GM18508 (cell line): ENCODE data around the gene NUDT11.
A peak's percentile ranks its signal among the peaks of the same experiment; 100 is the strongest.
"Not testable (repeated sequence)": the region's sequence is repeated elsewhere in the genome, so short reads cannot be mapped to it uniquely, and the experiment has no call there.

ENCODE experiments used
- ATAC-seq: cut with Tn5 transposase; IDR thresholded peaks from one replicate; pipeline ENCODE4 v1.9.1; 2021; ENCODE audit warnings: moderate number of reproducible peaks; ENCODE audit not compliant: insufficient read depth, unreplicated experiment

The NUDT11 gene

DNA sequence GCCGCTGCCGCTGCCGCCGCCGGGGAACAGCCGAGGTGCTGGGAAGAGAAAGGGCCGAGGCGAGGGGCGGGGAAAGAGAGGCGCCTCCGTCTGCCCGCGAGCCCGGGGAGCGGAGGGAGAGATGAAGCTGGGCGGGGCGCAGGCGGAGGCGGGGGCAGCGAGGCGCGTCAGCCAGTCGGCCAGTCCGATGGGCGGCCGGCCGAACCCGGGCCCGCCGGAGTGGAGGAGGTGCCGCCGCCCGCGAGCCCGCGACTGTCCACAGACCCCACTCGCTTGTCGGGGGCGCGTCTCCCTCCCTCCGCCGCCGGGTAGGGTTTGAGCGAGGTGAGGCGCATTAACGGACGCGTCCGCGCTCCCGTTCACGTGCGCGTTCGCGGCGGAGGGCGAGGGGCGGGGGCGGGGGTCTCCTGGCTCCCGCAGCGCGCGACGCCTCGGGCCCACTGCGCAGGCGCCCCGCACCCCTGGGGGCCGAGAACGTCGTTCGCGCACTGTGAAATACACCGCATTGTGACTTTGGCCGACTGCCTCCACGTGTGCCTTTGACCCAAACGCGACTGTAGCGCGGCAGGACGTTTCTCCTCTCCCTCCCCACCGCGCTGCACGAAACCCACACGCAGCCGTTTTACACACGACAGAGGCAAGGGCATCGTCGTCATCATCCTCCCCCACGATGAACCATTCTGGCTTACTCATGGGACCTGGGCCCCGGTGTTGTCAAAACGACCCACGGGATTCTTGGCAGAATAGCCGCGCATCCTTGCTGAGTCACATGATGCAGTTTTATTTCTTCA lies at the start of gene NUDT11:
Gene NUDT11, minus strand, starts transcription at position 92 of the 791 bp plus-strand sequence. CDS start 148 bp downstream, outside the sequence.
- ATAC-seq, result no peak

GRCh38 chrX:51520393-51520792 lies 24.0 kb upstream of the NUDT11 start:
- ATAC-seq, result no peak

DNA sequence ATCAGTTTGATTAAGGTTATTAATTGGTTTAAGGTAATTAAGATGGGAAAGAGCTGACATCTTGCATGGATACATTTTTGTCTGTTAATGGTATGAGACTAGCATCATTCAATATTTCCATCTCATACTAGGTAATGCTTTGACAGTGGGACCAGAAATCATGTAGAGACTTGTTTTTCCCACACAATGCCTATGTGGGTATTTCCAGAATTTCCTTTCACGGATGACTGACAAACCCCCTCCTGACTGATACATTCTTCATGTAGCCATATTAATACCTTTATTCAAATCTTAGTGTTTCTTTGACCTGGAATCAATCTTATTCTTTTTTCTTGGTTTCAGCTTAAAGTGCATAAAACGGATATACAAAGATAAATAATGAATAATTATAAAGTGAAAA lies 22.7 kb upstream of the NUDT11 start:
- not testable (repeated sequence) for ATAC-seq

- no peak for ATAC-seq
These were observed 11.2 kb upstream of the NUDT11 start for GRCh38 chrX:51507551-51507950.

- not testable (repeated sequence) for ATAC-seq
These were observed 497 bp downstream of the NUDT11 start for GRCh38 chrX:51495701-51496488.

DNA sequence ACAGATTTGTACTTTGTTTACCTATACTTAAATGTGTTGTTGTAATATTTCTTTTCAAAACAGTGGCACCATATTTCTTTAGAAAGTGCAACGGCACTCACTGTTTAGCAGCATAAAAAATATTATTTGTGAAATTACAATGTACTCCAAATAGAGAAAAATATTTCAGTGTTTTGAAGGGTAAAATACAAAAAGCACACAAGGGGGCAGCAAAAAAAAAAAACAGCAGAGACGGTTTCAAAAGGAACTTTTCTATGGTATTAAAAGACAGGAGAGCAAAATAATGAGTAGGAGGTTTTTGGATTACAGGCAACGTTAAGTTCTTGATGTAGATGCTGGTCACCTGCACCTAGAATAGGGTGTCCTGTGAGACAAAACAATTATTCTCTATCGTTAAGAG lies 2.0 kb downstream of the NUDT11 start:
- no peak for ATAC-seq

DNA sequence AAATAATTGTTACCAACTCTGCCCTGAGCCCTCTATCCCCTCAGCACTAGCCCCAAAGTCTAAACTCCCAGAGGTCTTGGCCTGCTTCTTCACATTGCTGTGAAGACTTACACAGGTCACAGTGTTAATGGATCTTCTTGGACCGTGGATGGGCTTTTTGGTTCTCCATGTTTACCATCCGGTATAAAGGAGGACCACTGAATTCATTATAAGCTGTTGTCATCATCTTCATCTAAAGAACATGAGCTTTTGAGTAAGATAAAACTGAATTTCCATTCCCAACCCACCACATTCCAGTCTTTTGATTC lies 8.5 kb downstream of the NUDT11 start:
- no peak for ATAC-seq

DNA sequence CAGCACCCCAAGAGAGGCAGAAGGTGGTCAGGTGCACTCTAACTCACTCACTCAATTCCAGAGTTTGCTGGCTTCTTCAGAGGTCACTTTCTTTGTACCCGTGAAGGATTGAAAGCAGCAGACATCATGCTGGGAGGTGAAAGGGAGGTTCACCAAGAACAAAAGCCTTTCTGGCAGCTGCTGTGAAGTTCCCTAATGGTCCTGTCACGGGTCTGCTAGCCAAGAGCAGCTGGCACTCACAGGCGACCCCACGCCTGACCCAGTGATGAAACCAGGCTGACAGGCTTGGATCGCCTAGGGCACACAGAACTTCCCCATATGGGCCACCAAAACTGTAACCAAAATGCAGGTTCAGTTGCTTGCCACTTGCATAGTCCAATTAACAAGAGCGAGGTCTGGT lies 11.8 kb downstream of the NUDT11 start:
- no peak for ATAC-seq

DNA sequence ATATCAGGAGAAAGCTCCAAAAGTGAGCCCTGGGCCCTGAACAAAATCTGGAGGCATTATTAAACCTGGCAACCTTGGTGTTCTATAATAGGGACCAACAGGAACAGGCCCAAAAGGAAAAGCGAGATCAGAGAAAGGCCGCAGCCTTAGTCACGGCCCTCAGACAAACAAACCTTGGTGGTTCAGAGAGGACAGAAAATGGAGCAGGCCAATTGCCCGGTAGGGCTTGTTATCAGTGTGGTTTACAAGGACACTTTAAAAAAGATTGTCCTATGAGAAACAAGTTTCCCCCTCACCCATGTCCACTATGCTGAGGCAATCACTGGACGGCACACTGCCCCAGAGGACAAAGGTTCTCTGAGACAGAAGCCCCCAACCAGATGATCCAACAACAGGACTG lies 14.0 kb downstream of the NUDT11 start:
- ATAC-seq, result not testable (repeated sequence)

GRCh38 chrX:51476930-51477329 lies 19.5 kb downstream of the NUDT11 start:
- ATAC-seq, result no peak

DNA sequence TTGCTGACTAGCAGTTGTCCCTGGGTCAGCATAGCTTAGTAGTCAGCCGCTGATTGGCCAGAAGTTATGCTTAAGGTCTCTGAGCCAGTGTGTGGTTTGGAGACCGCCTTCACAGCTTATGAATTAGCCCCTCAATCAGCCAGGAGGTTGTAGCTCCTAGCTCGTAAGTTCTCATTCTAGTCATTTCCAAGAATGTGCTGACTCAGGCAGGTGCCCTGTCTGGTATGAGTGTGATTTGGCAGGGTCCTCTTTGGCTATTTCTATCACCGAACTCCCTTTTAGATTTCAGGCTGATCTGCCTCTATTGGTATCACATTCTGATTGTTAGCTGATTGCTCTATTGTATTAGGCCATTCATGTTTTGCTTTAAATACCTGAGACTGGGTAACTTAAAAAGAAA lies 33.1 kb downstream of the NUDT11 start:
- ATAC-seq, result no peak

DNA sequence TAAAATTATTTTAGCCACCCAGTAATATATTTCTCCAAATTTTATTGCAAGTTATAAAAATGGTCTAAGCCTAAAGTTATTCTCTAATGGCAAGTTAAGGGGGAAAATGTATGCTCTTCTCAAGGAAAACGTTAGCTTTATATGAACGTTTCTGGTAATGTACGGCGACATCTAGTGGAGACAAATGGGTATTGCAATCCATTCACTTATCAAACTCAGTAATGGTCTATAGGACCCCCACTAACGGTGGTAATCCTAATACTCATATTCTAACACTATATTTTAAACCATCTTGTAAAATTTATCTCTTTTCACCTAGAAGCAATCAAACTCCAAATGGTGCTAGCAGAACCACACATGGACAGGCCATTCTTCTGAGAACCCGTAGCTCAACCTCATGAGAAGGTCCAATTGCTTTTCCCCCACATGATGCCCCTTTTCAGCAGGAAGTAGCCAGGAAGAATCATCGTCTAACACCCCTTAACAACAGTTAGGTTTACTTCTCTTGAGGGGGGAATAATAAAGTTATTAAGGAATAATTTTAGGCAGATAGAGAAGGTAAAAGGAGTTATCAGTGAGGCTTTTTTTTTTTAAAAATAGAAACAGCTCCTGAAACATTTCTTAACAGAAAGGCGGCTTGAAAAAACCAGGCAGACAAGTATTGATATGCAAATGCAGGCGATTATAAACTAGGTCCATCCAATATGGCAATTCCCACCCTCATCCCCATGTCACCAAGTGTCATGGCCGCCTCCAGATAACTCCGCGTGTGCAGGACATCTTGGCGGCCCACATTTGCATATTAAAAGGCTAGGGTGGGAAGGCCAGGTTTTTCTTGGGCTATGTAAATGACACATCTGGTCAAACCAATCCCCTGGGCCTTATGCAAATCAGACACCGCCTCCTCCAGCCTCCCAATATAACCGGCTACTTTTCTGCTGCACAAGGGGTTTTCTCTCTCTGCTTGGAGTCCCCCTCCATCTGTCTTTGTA lies 35.0 kb downstream of the NUDT11 start:
- peak; percentile 70 for ATAC-seq

- ATAC-seq, result no peak
These were observed 37.3 kb downstream of the NUDT11 start for GRCh38 chrX:51459125-51459524.

DNA sequence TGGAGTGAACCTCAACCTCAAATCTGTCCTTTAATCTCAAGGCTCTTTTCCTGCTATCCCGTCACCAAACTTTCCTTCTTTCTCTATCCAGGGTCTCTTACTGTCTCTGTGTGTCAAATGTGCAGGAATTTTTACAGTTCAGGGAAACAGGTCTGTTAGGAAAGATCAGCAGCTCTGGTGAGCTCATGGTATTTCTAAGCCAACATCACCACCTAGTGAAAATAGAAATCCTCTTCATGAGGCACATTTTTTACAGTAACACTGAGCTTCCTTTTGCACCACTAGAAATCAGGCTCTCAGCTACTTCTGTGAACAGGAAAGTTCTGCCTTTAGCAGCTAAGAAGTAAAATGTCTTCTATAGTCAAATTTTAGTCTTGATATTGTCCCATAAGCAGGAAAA lies 39.6 kb downstream of the NUDT11 start:
- ATAC-seq, result no peak

- ATAC-seq, result no peak
These were observed 40.1 kb downstream of the NUDT11 start for GRCh38 chrX:51456246-51456645.

GRCh38 chrX:51440365-51440764 lies 56.0 kb downstream of the NUDT11 start:
- no peak for ATAC-seq
